Measurements from ENCODE around the gene ZNF8.
A peak's percentile ranks its signal among the peaks of the same experiment; 100 is the strongest.
"Not testable (repeated sequence)": the region's sequence is repeated elsewhere in the genome, so short reads cannot be mapped to it uniquely, and the experiment has no call there.

ZNF8 gene

GRCh38 chr19:58296104-58296503 is 17.3 kb downstream of the ZNF8 start:
- no peak for DNase-seq (ENCODE audit: low spot score)

- no peak for DNase-seq (ENCODE audit: low spot score)
Measured at GRCh38 chr19:58300620-58301019, 21.9 kb downstream of the ZNF8 start.

- DNase-seq (ENCODE audit: low spot score), result no peak
Measured at GRCh38 chr19:58304255-58304654, 25.5 kb downstream of the ZNF8 start.

GRCh38 chr19:58304748-58305064 is 26.0 kb downstream of the ZNF8 start:
- DNase-seq (ENCODE audit: low spot score), result no peak

GRCh38 chr19:58305065-58305931 is 26.5 kb downstream of the ZNF8 start, which contains the start of gene ERVK3-1:
ERVK3-1 (plus strand) TSS chr19:58305377; CDS start chr19:58312169, 6,792 bp downstream.
- DNase-seq (ENCODE audit: low spot score), result peak; percentile 99

- DNase-seq (ENCODE audit: low spot score), result no peak
Measured at GRCh38 chr19:58305932-58306323, 27.2 kb downstream of the ZNF8 start.

- DNase-seq (ENCODE audit: low spot score), result no peak
Measured at GRCh38 chr19:58307736-58308135, 29.0 kb downstream of the ZNF8 start.

GRCh38 chr19:58310685-58311084 is 31.9 kb downstream of the ZNF8 start:
- DNase-seq (ENCODE audit: low spot score), result not testable (repeated sequence)

- peak; percentile 59 for DNase-seq (ENCODE audit: low spot score)
Measured at GRCh38 chr19:58311345-58311865, 32.6 kb downstream of the ZNF8 start.

- DNase-seq (ENCODE audit: low spot score), result no peak
Measured at GRCh38 chr19:58315580-58315979, 36.8 kb downstream of the ZNF8 start.

- no peak for DNase-seq (ENCODE audit: low spot score)
Measured at GRCh38 chr19:58317476-58318072, 38.8 kb downstream of the ZNF8 start.

GRCh38 chr19:58318297-58318696 is 39.5 kb downstream of the ZNF8 start:
- DNase-seq (ENCODE audit: low spot score), result no peak

- no peak for DNase-seq (ENCODE audit: low spot score)
Measured at GRCh38 chr19:58319241-58319640, 40.5 kb downstream of the ZNF8 start.

GRCh38 chr19:58325311-58326022 is 46.7 kb downstream of the ZNF8 start:
- no peak for DNase-seq (ENCODE audit: low spot score)

- no peak for DNase-seq (ENCODE audit: low spot score)
Measured at GRCh38 chr19:58326501-58326913, 47.8 kb downstream of the ZNF8 start.

- peak; percentile 98 for DNase-seq (ENCODE audit: low spot score)
Measured at GRCh38 chr19:58326914-58327726, 48.4 kb downstream of the ZNF8 start, which contains the start of gene ZSCAN22. ZSCAN22 (plus strand) TSS chr19:58326994; CDS start chr19:58334803, 7,809 bp downstream.

- DNase-seq (ENCODE audit: low spot score), result no peak
Measured at GRCh38 chr19:58328999-58329398, 50.2 kb downstream of the ZNF8 start.

- peak; percentile 85 for DNase-seq (ENCODE audit: low spot score)
Measured at GRCh38 chr19:58330458-58330857, 51.7 kb downstream of the ZNF8 start.

- no peak for DNase-seq (ENCODE audit: low spot score)
Measured at GRCh38 chr19:58332697-58333096, 53.9 kb downstream of the ZNF8 start.

GRCh38 chr19:58334691-58335249 is 56.0 kb downstream of the ZNF8 start:
- DNase-seq (ENCODE audit: low spot score), result no peak

GRCh38 chr19:58335630-58336029 is 56.9 kb downstream of the ZNF8 start:
- no peak for DNase-seq (ENCODE audit: low spot score)
